ENCODE data around the gene CLIP3.

Gene CLIP3

GRCh38 chr19:35975608-35976214 lies 57.0 kb downstream of the CLIP3 start:
- DNase-seq, result no peak

- no peak for DNase-seq
Observed at GRCh38 chr19:35973487-35973886, 59.2 kb downstream of the CLIP3 start.

GRCh38 chr19:35966771-35967170 lies 65.9 kb downstream of the CLIP3 start:
- DNase-seq, result no peak

All from stimulated activated CD4-positive, alpha-beta T cell treated with anti-CD3 and anti-CD28 coated beads, Interleukin-4, amount 100 ng/mL, for 1 hour (primary cell).